NCI-H510A treated with DMSO at 0.1 percent for 48 hours (cell line): ENCODE measurements around the gene RAD51B.
A peak's percentile ranks its signal among the peaks of the same experiment; 100 is the strongest.

Experiments used
- DNase-seq: peaks from one replicate; lab custom pipeline; 2025; lab: John Stamatoyannopoulos, UW

RAD51B gene

GRCh38 chr14:68705741-68706283 lies 886.2 kb downstream of the RAD51B start:
- DNase-seq, result peak; percentile 67

DNA sequence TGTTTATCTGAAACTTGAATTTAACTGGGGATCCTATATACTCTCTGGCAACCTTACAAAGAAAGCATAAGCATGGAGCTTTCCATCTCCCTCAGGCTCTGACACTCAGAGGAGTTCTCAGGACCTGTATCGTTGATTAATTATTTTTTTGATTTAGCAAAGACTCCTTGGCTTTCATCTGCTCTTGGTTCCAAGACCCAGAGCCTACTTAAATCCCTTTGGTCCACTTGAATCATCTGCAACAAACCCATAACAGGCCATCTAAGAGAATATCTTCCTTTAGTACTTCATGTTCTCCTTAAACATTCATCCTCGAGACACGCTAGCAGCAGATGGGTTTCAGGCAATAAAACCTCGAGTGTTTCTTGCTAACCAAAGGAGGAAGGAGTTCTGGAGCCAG lies 887.9 kb downstream of the RAD51B start:
- no peak for DNase-seq

GRCh38 chr14:68708343-68708742 lies 888.8 kb downstream of the RAD51B start:
- no peak for DNase-seq

DNA sequence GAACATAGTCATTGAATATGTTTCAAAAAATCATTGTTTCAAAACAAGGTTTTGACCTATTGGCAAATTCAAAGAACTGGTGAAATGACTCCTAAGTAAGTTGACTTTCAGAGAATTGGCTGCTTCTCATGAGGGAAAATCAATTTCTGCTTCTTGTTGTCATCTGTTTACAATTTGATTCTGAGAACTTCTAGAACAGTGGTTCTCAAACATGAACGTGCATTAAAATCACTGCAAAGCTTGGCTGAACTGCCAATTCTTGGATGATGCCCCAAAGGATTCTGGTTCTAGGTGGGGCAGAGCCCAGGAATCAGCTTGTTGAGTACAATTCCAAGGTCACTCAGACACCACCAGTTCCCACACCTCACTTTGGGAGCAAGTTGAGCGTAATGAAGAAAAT lies 889.4 kb downstream of the RAD51B start:
- no peak for DNase-seq

GRCh38 chr14:68710776-68711175 lies 891.2 kb downstream of the RAD51B start:
- no peak for DNase-seq

GRCh38 chr14:68711561-68712309 lies 892.2 kb downstream of the RAD51B start:
- no peak for DNase-seq

GRCh38 chr14:68712703-68713370 lies 893.3 kb downstream of the RAD51B start:
- DNase-seq, result no peak

- DNase-seq, result no peak
These were observed 894.2 kb downstream of the RAD51B start for GRCh38 chr14:68713782-68714181.

- no peak for DNase-seq
These were observed 895.7 kb downstream of the RAD51B start for GRCh38 chr14:68714991-68715924.

- peak; percentile 64 for DNase-seq
These were observed 897.1 kb downstream of the RAD51B start for GRCh38 chr14:68716698-68717097.

DNA sequence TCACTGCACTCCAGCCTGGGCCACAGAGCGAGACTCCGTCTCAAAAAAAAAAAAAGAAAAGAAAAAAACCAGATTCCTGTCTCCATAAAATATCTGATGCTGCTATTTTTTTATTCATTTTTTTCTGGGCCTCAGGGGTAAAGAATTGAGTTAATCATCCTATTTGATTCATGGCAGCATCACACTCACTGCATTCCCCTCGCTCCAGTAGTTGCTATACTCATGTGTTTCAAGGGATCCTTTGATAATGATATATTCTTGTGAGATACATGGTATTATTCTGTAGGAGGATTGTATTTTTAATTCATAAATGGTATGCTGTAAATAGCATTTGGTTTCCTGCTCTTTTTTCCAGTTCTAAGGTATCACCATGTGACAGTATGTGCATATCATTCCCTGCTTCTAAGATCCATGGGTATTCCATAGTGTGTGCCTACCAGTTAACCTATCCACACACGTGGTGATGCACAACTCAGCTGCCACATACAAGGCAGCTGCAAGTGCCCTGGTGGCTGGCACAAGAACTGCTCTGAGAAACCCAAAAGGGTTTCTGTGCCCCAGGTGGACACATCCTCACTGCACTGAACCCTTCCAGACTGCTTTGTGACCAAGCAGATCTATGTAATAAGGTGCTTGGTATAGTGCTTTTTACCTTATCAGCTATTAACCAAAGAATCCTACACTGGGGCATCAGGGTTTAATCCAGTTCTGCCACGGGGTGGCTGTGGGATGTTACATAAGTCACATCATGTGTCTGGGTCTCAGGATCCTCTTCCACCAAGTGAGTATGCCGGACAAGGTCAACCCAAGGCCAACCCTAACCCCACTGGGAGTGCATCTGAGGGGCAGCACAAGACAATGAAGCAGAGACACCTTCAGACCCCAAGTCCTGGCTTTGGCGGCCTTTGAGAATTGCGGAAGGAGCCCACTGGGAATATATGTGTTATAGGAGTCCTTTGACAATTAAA lies 898.7 kb downstream of the RAD51B start:
- DNase-seq, result no peak

DNA sequence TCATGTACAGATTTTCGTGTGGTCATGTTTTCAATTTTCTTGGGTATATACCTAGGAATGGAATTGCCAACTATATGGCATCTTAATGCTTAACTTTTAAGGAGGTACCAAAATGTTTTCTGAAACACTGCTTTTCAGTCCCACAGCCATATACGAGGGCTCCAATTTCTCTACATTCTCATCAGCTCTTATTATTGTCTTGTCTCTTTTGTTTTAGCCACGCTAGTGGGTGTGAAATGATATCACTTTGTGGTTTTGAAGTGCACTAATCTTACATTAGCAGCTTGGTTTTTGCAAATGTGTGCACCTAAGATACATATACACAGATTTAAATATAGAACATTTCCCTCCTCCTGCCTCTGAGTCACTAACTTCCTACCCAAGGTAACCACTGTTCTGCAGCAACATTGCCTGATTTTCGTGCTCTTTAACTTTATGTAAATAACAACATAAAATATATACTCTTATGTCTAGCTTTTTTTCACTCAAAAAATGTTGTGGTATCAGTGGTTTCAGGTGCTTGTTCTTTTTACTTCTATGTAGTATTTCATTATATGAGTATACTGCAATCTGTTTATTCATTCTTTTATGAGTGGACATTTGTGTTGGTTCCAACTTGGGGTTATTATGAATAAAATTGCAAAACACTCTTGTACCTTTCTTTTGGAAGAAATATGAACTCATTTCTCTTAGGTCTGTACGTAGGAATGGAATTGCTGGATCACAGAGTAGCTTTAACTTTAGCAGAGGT lies 900.2 kb downstream of the RAD51B start:
- no peak for DNase-seq

- DNase-seq, result no peak
These were observed 902.6 kb downstream of the RAD51B start for GRCh38 chr14:68722186-68722585.

GRCh38 chr14:68722968-68723566 lies 903.5 kb downstream of the RAD51B start:
- DNase-seq, result no peak

GRCh38 chr14:68723808-68724268 lies 904.3 kb downstream of the RAD51B start:
- no peak for DNase-seq

DNA sequence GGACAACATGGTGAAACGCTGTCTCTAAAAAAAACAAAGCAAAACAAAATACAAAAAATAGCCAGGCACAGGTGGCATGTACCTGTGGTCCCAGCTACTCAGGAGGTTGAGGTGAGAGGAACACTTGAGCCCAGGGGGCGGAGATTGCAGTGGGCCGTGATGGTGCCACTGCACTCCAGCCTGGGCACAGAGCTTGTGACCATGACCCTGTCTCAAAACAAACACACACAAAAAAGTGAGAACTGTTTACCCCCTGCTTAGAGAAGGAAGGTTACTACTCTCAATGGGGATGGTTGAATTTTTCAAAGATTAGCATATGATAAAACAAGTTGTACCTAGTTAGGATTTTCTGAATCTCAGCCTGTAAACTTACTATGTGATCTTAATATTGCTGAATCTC lies 905.3 kb downstream of the RAD51B start:
- no peak for DNase-seq

- DNase-seq, result no peak
These were observed 906.6 kb downstream of the RAD51B start for GRCh38 chr14:68726093-68726695.

DNA sequence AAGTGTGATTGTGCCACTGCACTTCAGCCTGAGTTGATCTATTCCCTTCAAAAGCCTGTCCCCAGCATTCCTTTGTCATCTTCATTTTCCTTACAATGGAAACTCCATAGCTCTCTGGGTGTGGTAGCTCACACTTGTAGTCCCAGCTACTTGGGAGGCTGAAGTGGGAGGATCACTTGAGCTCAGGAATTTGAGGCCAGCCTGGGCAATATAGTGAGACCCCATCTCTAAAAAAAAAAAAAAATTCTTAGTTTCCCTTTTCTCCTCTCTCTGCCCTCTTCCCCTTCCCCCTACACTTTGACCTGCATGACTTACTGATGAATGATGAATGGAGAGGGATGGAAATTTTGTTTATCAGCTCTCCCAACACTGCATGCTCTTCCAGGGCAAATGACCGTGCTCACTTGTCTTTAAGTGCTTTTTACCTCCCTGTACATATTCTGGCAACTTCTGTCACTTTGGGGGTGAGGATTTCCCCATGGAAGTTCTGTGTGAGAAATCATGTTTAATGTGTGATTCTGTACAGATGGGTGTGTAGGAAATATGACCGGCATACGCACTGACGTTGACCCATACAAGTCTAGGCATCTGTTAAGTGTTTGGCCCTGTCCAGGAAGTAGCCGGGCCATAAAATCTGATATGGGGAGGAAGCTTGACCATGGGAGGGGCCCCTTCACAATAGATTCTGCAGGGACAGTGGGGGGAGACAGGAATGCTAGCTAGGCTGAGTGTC lies 907.9 kb downstream of the RAD51B start:
- no peak for DNase-seq
